Gastrocnemius medialis (tissue), 4 donors: ENCODE data around the gene ID3.

Experiments used
- POLR2A ChIP-seq, 2 donors: fragments of 450-650 bp; IDR thresholded peaks; one replicate each; pipeline ENCODE4 v1.6.1; 2017; ENCODE audit warnings: antibody characterized with exemption in 2 of 2, mild to moderate bottlenecking in 2 of 2, moderate library complexity in 2 of 2
- TF ChIP-seq, protein P1 (sequence below), 5 experiments: fragments of 450-650 bp in 3 of 5; fragments of 200-600 bp in 2 of 5; sonication (generic) in 2 of 5; IDR thresholded peaks in 4 of 5; conservative IDR thresholded peaks in 1 of 5; 1 replicate in 4 of 5; 2 replicates in 1 of 5; pipeline ENCODE4 v1.5.1; 2016 to 2019; ENCODE audit warnings: antibody characterized with exemption in 5 of 5, mild to moderate bottlenecking in 3 of 5, moderate library complexity in 3 of 5

DNA sequence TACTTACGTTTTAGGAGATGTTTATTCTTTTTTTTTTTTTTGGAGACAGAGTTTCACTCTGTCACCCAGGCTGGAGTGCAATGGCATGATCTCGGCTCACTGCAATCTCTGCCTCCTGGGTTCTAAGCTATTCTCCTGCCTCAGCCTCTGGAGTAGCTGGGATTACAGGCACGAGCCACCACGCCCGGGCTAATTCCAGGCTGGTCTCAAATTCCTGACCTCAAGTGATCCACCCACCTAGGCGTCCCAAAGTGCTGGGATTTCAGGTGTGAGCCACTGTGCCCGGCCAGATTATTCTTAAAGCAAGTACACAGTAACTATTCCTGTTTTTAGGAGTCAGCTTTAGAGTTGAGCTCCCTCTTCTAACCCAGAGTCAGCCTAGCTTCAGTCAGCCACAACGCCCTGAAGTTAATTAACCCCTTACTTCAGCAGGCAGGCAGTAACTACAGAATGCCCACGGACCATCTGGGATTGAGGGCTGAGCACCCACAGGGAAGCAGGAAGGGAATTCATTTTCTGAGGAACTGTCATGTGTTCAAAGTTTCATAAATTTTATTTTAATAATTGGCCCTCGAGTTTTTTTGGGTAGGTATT, 5.3 kb upstream of the ID3 start:
- no peak for TF ChIP-seq POLR2A (IDR thresholded peaks at IDR 0.05)
- TF ChIP-seq, protein P1, sequence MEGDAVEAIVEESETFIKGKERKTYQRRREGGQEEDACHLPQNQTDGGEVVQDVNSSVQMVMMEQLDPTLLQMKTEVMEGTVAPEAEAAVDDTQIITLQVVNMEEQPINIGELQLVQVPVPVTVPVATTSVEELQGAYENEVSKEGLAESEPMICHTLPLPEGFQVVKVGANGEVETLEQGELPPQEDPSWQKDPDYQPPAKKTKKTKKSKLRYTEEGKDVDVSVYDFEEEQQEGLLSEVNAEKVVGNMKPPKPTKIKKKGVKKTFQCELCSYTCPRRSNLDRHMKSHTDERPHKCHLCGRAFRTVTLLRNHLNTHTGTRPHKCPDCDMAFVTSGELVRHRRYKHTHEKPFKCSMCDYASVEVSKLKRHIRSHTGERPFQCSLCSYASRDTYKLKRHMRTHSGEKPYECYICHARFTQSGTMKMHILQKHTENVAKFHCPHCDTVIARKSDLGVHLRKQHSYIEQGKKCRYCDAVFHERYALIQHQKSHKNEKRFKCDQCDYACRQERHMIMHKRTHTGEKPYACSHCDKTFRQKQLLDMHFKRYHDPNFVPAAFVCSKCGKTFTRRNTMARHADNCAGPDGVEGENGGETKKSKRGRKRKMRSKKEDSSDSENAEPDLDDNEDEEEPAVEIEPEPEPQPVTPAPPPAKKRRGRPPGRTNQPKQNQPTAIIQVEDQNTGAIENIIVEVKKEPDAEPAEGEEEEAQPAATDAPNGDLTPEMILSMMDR (IDR thresholded peaks at IDR 0.05 in 4 of 5, conservative IDR thresholded peaks at IDR 0.05 in 1 of 5), result no peak
